MM.1S (cell line): ENCODE data around the gene GSE1.

ENCODE experiments used
- DNase-seq: peaks from one replicate; pipeline ENCODE4 v3.0.0-alpha.2; 2015
- H2AFZ ChIP-seq: fragments of 300-600 bp; sonication (generic); 2 replicates; pipeline ENCODE4 v1.6.0; 2016; ENCODE audit warnings: antibody characterized with exemption, low read length
- H3F3A ChIP-seq: fragments of 300-600 bp; sonication (generic); 2 replicates; pipeline ENCODE4 v1.6.1; 2016; ENCODE audit warnings: mild to moderate bottlenecking, antibody characterized with exemption, low read length, moderate library complexity, mixed read lengths; ENCODE audit not compliant: insufficient read depth
- H3K27ac ChIP-seq: fragments of 300-600 bp; sonication (generic); 2 replicates; pipeline ENCODE4 v1.5.1; 2016; ENCODE audit warnings: mild to moderate bottlenecking, low read length
- H3K27me3 ChIP-seq: fragments of 300-600 bp; sonication (generic); replicated peaks from 2 replicates; pipeline ENCODE4 v1.6.0; 2016; ENCODE audit warnings: low read length; ENCODE audit not compliant: insufficient read depth
- H3K36me3 ChIP-seq: fragments of 300-600 bp; sonication (generic); replicated peaks from 2 replicates; pipeline ENCODE4 v1.6.1; 2016; ENCODE audit warnings: mild to moderate bottlenecking, low read length, mixed read lengths; ENCODE audit not compliant: insufficient read depth
- H3K4me1 ChIP-seq: fragments of 300-600 bp; sonication (generic); 2 replicates; pipeline ENCODE4 v1.6.1; 2016; ENCODE audit warnings: low read length, mixed read lengths
- H3K4me2 ChIP-seq: fragments of 300-600 bp; sonication (generic); 2 replicates; pipeline ENCODE4 v1.6.0; 2016; ENCODE audit warnings: low read depth, low read length
- H3K4me3 ChIP-seq: fragments of 300-600 bp; sonication (generic); 2 replicates; pipeline ENCODE4 v1.5.1; 2016; ENCODE audit warnings: low read length, mixed read lengths
- H3K79me2 ChIP-seq: fragments of 300-600 bp; sonication (generic); 2 replicates; pipeline ENCODE4 v1.6.1; 2016; ENCODE audit warnings: mixed run types, low read length, mixed read lengths
- H3K9ac ChIP-seq: fragments of 300-600 bp; sonication (generic); 2 replicates; pipeline ENCODE4 v1.6.1; 2016; ENCODE audit warnings: low read length, mixed read lengths
- H3K9me2 ChIP-seq: fragments of 300-600 bp; sonication (generic); replicated peaks from 2 replicates; pipeline ENCODE4 v1.6.1; 2016; ENCODE audit warnings: mild to moderate bottlenecking, low read length, mixed read lengths; ENCODE audit not compliant: insufficient read depth
- H3K9me3 ChIP-seq: fragments of 300-600 bp; sonication (generic); replicated peaks from 2 replicates; pipeline ENCODE4 v1.6.1; 2016; ENCODE audit warnings: mild to moderate bottlenecking, low read length, mixed read lengths; ENCODE audit not compliant: insufficient read depth
- H4K20me1 ChIP-seq: fragments of 300-600 bp; sonication (generic); 2 replicates; pipeline ENCODE4 v1.6.1; 2016; ENCODE audit warnings: mild to moderate bottlenecking, low read length, moderate library complexity, mixed read lengths; ENCODE audit not compliant: insufficient read depth
- EZH2 ChIP-seq: fragments of 300-600 bp; sonication (generic); optimal IDR thresholded peaks from 2 replicates; pipeline ENCODE3; 2017; ENCODE audit warnings: low read depth, mild to moderate bottlenecking, antibody characterized with exemption, low read length, mixed read lengths
- EZH2phosphoT487 ChIP-seq: fragments of 300-600 bp; sonication (generic); IDR thresholded peaks from 2 replicates; pipeline ENCODE4 v1.6.1; 2018; ENCODE audit warnings: antibody characterized with exemption, low read length
- TF ChIP-seq, protein P1 (sequence below): fragments of 300-600 bp; sonication (generic); IDR thresholded peaks from 2 replicates; pipeline ENCODE4 v1.5.1; 2016; ENCODE audit warnings: antibody characterized with exemption, low read length, mixed read lengths

Gene GSE1

DNA sequence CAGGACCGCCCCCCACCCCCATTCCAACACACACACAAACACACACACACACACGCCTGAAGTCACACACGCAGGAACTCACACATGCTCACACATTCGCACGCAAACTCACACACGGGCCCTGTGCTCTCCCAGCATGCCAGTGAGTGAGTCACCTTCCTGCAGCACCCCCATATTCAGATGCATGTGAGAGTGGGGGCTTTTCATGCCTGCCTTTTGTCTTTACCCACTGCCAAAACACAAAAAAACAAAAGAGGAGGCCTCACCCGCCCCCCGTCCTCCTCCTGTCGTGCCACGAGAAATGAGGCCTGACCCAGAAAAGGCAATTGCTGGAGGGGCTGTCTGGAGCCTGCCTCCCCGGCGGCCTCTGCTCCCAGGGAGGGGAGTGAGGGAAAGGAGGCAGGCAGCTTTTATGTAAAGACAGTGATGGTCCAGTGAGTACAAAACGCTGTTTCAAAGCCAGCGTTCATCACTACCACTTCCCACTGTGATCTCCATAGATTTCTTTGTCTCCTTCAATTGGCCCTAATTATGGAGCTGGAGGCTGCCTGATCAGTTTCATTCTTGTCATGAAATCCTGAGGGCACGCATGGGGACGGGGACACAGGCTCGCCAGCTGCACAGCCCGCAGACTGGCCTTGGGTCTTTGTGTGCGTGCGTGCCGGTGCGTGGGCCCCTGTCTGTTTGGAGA lies 29.5 kb upstream of the GSE1 start:
- H3K79me2 ChIP-seq: peaks cover 63% of the 10 kb centered on the region
- H3K4me1 ChIP-seq: no peaks in the 10 kb centered on the region
- H4K20me1 ChIP-seq: no peaks in the 10 kb centered on the region

DNA sequence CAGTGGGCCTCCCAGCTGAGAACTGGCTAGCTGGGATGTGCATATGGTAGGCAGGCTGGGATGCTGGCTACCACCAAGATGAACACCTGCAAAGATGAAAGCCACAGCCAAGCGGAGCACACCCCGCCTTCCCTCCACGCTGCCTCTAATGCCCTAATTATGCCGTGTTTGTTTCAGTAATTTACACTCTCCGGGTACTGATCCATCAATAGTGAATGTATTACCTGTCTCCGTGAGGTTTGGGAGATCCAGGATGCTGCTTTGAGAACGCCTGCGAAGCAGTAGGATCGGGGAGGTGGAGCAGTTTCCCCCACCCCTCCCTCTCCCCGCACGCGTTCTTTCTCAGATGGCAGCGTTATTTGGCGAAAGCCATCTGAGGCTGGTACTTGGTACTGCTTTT lies 28.9 kb upstream of the GSE1 start:
- TF ChIP-seq EZH2phosphoT487: no peak
- no peak for TF ChIP-seq EZH2
- TF ChIP-seq, protein P1, sequence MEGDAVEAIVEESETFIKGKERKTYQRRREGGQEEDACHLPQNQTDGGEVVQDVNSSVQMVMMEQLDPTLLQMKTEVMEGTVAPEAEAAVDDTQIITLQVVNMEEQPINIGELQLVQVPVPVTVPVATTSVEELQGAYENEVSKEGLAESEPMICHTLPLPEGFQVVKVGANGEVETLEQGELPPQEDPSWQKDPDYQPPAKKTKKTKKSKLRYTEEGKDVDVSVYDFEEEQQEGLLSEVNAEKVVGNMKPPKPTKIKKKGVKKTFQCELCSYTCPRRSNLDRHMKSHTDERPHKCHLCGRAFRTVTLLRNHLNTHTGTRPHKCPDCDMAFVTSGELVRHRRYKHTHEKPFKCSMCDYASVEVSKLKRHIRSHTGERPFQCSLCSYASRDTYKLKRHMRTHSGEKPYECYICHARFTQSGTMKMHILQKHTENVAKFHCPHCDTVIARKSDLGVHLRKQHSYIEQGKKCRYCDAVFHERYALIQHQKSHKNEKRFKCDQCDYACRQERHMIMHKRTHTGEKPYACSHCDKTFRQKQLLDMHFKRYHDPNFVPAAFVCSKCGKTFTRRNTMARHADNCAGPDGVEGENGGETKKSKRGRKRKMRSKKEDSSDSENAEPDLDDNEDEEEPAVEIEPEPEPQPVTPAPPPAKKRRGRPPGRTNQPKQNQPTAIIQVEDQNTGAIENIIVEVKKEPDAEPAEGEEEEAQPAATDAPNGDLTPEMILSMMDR: no peak
- Histone ChIP-seq H3K27me3 (no peaks in the 10 kb centered on the region), H3F3A (no peaks in the 10 kb centered on the region), H3K4me1 (no peaks in the 10 kb centered on the region), H3K9me3 (no peaks in the 10 kb centered on the region), H3K4me2 (no peak overlapping the region), H4K20me1 (no peaks in the 10 kb centered on the region), H3K36me3 (no peaks in the 10 kb centered on the region), H2AFZ (no peak overlapping the region), H3K9me2 (no peaks in the 10 kb centered on the region), H3K27ac (no peak overlapping the region), H3K9ac (no peak overlapping the region), H3K79me2 (peaks cover 59% of the 10 kb centered on the region), H3K4me3 (no peak overlapping the region)
- no peak for DNase-seq

More for the DNA sequence above, 29.5 kb upstream of the GSE1 start:
- Histone ChIP-seq H2AFZ (no peak overlapping the region), H3K36me3 (no peaks in the 10 kb centered on the region), H3K9ac (no peak overlapping the region), H3K9me3 (no peaks in the 10 kb centered on the region), H3K4me2 (no peak overlapping the region), H3K4me3 (no peak overlapping the region), H3K9me2 (no peaks in the 10 kb centered on the region), H3F3A (no peaks in the 10 kb centered on the region), H3K27me3 (no peaks in the 10 kb centered on the region), H3K27ac (no peak overlapping the region)
- no peak for DNase-seq
- TF ChIP-seq, protein P1: no peak
- TF ChIP-seq EZH2phosphoT487 (no peak), EZH2 (no peak)

GRCh38 chr16:85584819-85585282 lies 28.3 kb upstream of the GSE1 start:
- H3K4me3 ChIP-seq: no peak overlapping the region
- H3K9ac ChIP-seq: no peak overlapping the region
- H2AFZ ChIP-seq: no peak overlapping the region
- H3K4me1 ChIP-seq: no peaks in the 10 kb centered on the region
- no peaks in the 10 kb centered on the region for H3F3A ChIP-seq
- no peaks in the 10 kb centered on the region for H3K27me3 ChIP-seq
- DNase-seq: no peak
- no peaks in the 10 kb centered on the region for H3K9me2 ChIP-seq
- no peak overlapping the region for H3K4me2 ChIP-seq
- peaks cover 59% of the 10 kb centered on the region for H3K79me2 ChIP-seq
- no peaks in the 10 kb centered on the region for H4K20me1 ChIP-seq
- H3K9me3 ChIP-seq: no peaks in the 10 kb centered on the region
- no peak overlapping the region for H3K27ac ChIP-seq
- no peaks in the 10 kb centered on the region for H3K36me3 ChIP-seq
- TF ChIP-seq, protein P1: no peak
- TF ChIP-seq EZH2 (no peak), EZH2phosphoT487 (no peak)
